HCT116 (cell line): ENCODE data around the gene ITPR1. TPM values are rescaled to one million over a fixed set of nuclear protein-coding genes. Genes with fewer than 3 reads are reported as not detected.

Experiments
- ATAC-seq: fragments of 200-7000 bp; cut with Tn5 transposase; 2 replicates; pipeline ENCODE4 v1.9.1; 2020; ENCODE audit warnings: mild to moderate bottlenecking, moderate library complexity
- BruUV-seq: library from RNA; stranded (reverse); fragments of 400-500 nt; replicated peaks from 2 replicates; lab custom pipeline; 2021; lab: Mats Ljungman, UMichigan
- CTCF ChIA-PET: fragments of 300-600 bp; sonication (Branson Sonifier 250); formaldehyde crosslinking; loops from one replicate; lab custom pipeline; 2021; ENCODE audit warnings: antibody characterized with exemption; lab: Charles Lee
- POLR2A ChIA-PET: fragments of 300-600, 350-600 bp; sonication (Branson Sonifier 250); formaldehyde crosslinking; loops from one replicate; lab custom pipeline; 2021; ENCODE audit warnings: antibody characterized with exemption; lab: Charles Lee
- RAD21 ChIA-PET, 2 experiments: fragments of 300-600 bp; sonication (Branson Sonifier 250); formaldehyde crosslinking; loops; one replicate each; lab custom pipeline; 2023; ENCODE audit warnings: low total read pairs in 2 of 2; ENCODE audit not compliant: uncharacterized antibody in 2 of 2, unreplicated experiment in 2 of 2, low non-redundant PET in 1 of 2; lab: Charles Lee
- DNase-seq: peaks from one replicate; pipeline ENCODE4 v3.0.0-alpha.2; 2010; ENCODE audit warnings: low read depth, low spot score
- H2AFZ ChIP-seq: fragments of 200-600 bp; shearing (Covaris generic), sonication (generic); 2 replicates; pipeline ENCODE4 v1.6.1; 2017; ENCODE audit warnings: low read depth, mixed run types, mixed read lengths, antibody characterized with exemption, low read length; ENCODE audit not compliant: poor library complexity, severe bottlenecking
- H3K27ac ChIP-seq: 2 replicates; pipeline ENCODE4 v1.5.1; 2012; ENCODE audit warnings: low read depth, low read length
- H3K27me3 ChIP-seq: fragments of 200-600 bp; sonication (generic); 2 replicates; pipeline ENCODE4 v1.6.1; 2016; ENCODE audit warnings: mixed run types, low read length, mixed read lengths; ENCODE audit not compliant: insufficient read depth
- H3K36me3 ChIP-seq, 2 experiments: fragments of 200-500 bp in 1 of 2; fragments of 200-600 bp in 1 of 2; sonication (Bioruptor generic) in 1 of 2; sonication (generic) in 1 of 2; 2 replicates each; pipeline versions ENCODE4 v1.5.1 to v1.6.1; 2014 to 2016; ENCODE audit warnings: low read length in 2 of 2, inconsistent platforms in 1 of 2, mixed read lengths in 1 of 2, mixed run types in 1 of 2; ENCODE audit not compliant: insufficient read depth in 2 of 2, control insufficient read depth in 1 of 2
- H3K4me1 ChIP-seq, 2 experiments: fragments of 200-600 bp in 1 of 2; sonication (generic) in 1 of 2; 2 replicates each; pipeline versions ENCODE4 v1.5.1 to v1.6.1; 2012 to 2017; ENCODE audit warnings: low read length in 2 of 2, inconsistent platforms in 1 of 2, mild to moderate bottlenecking in 1 of 2, mixed read lengths in 1 of 2, mixed run types in 1 of 2, moderate library complexity in 1 of 2; ENCODE audit not compliant: insufficient read depth in 2 of 2, control insufficient read depth in 1 of 2
- H3K4me2 ChIP-seq: fragments of 200-600 bp; sonication (generic); 2 replicates; pipeline ENCODE4 v1.6.1; 2017; ENCODE audit warnings: mixed run types, low read length, mixed read lengths
- H3K4me3 ChIP-seq, 2 experiments: fragments of 200-600 bp in 1 of 2; sonication (generic) in 1 of 2; replicated peaks in 1 of 2; 2 replicates each; pipeline ENCODE4 v1.5.1; 2011 to 2016; ENCODE audit warnings: low read length in 2 of 2, control low read depth in 1 of 2, low read depth in 1 of 2, mild to moderate bottlenecking in 1 of 2, mixed read lengths in 1 of 2, mixed run types in 1 of 2
- H3K79me2 ChIP-seq: fragments of 200-600 bp; sonication (generic); 2 replicates; pipeline ENCODE4 v1.6.1; 2017; ENCODE audit warnings: mild to moderate bottlenecking, mixed run types, low read length, moderate library complexity, mixed read lengths; ENCODE audit not compliant: insufficient read depth
- H3K9ac ChIP-seq: fragments of 200-600 bp; sonication (generic); 2 replicates; pipeline ENCODE4 v1.6.1; 2016; ENCODE audit warnings: low read length, mixed read lengths
- H3K9me2 ChIP-seq: fragments of 200-600 bp; sonication (generic), shearing (Covaris generic); 2 replicates; pipeline ENCODE4 v1.6.1; 2017; ENCODE audit warnings: mixed run types, mild to moderate bottlenecking, moderate library complexity; ENCODE audit not compliant: insufficient read depth
- H3K9me3 ChIP-seq, 2 experiments: fragments of 200-500 bp in 1 of 2; fragments of 200-600 bp in 1 of 2; sonication (Bioruptor generic) in 1 of 2; sonication (generic) in 1 of 2; 2 replicates each; pipeline ENCODE4 v1.6.1; 2014 to 2017; ENCODE audit warnings: low read length in 2 of 2, mixed read lengths in 2 of 2, inconsistent platforms in 1 of 2, low read depth in 1 of 2, mild to moderate bottlenecking in 1 of 2, mixed run types in 1 of 2, moderate library complexity in 1 of 2; ENCODE audit not compliant: control insufficient read depth in 1 of 2, insufficient read depth in 1 of 2
- H4K20me1 ChIP-seq: fragments of 200-600 bp; sonication (generic), shearing (Covaris generic); 2 replicates; pipeline ENCODE4 v1.6.1; 2017; ENCODE audit warnings: mixed run types, mild to moderate bottlenecking, moderate library complexity; ENCODE audit not compliant: insufficient read depth
- ATF3 ChIP-seq: IDR thresholded peaks from 2 replicates; pipeline ENCODE4 v1.6.1; 2012
- CBX3 ChIP-seq: IDR thresholded peaks from 2 replicates; pipeline ENCODE4 v1.6.1; 2012; ENCODE audit warnings: low read depth
- CTCF ChIP-seq, 3 experiments: fragments of 200-600 bp in 1 of 3; sonication (generic) in 1 of 3; IDR thresholded peaks in 2 of 3; conservative IDR thresholded peaks in 1 of 3; 2 replicates each; pipeline ENCODE4 v1.5.1; 2012 to 2017; ENCODE audit warnings: low read depth in 2 of 3, low read length in 2 of 3, antibody characterized with exemption in 1 of 3, borderline replicate concordance in 1 of 3, control low read depth in 1 of 3, mild to moderate bottlenecking in 1 of 3, mixed read lengths in 1 of 3, mixed run types in 1 of 3, moderate library complexity in 1 of 3; ENCODE audit not compliant: insufficient read depth in 1 of 3
- EGR1 ChIP-seq: IDR thresholded peaks from 2 replicates; pipeline ENCODE4 v1.6.1; 2012; ENCODE audit warnings: low read depth
- ELF1 ChIP-seq: IDR thresholded peaks from 2 replicates; pipeline ENCODE4 v1.6.1; 2012; ENCODE audit warnings: low read depth, borderline replicate concordance
- EZH2 ChIP-seq: fragments of 200-600 bp; sonication (generic); IDR thresholded peaks from 2 replicates; pipeline ENCODE4 v1.6.1; 2017; ENCODE audit warnings: antibody characterized with exemption, mixed run types
- EZH2phosphoT487 ChIP-seq: fragments of 200-600 bp; IDR thresholded peaks from 2 replicates; pipeline ENCODE4 v1.6.1; 2018; ENCODE audit warnings: antibody characterized with exemption, borderline replicate concordance
- FOSL1 ChIP-seq: IDR thresholded peaks from 2 replicates; pipeline ENCODE4 v1.6.1; 2012; ENCODE audit warnings: low read depth
- JUND ChIP-seq: IDR thresholded peaks from 2 replicates; pipeline ENCODE4 v1.6.1; 2012
- MAX ChIP-seq: IDR thresholded peaks from 2 replicates; pipeline ENCODE4 v1.6.1; 2012
- POLR2A ChIP-seq: IDR thresholded peaks from 2 replicates; pipeline ENCODE4 v1.7.0; 2011; ENCODE audit warnings: borderline replicate concordance; ENCODE audit not compliant: insufficient read depth, insufficient read length; ENCODE audit errors: extremely low read depth
- RAD21 ChIP-seq: IDR thresholded peaks from 2 replicates; pipeline ENCODE4 v1.6.1; 2012; ENCODE audit warnings: low read depth, mild to moderate bottlenecking
- SRF ChIP-seq: IDR thresholded peaks from 2 replicates; pipeline ENCODE4 v1.6.1; 2012; ENCODE audit warnings: low read depth
- TCF7L2 ChIP-seq: IDR thresholded peaks from 2 replicates; pipeline ENCODE4 v1.7.0; 2011; ENCODE audit warnings: borderline replicate concordance, inconsistent platforms; ENCODE audit not compliant: insufficient read depth, insufficient read length; ENCODE audit errors: extremely low read depth
- YY1 ChIP-seq: IDR thresholded peaks from 2 replicates; pipeline ENCODE4 v1.6.1; 2011; ENCODE audit warnings: low read length, low read depth, moderate library complexity, mild to moderate bottlenecking; ENCODE audit not compliant: insufficient replicate concordance; ENCODE audit errors: extremely low read depth
- ZBTB33 ChIP-seq: IDR thresholded peaks from 2 replicates; pipeline ENCODE4 v1.6.1; 2011; ENCODE audit warnings: mild to moderate bottlenecking, low read length, moderate library complexity; ENCODE audit not compliant: insufficient replicate concordance; ENCODE audit errors: extremely low read depth
- intact Hi-C: fragments of 100-400 bp; cut with micrococcal nuclease; formaldehyde crosslinking; loops from 2 replicates; pipeline ENCODE4 v1.10.0; 2022
- total RNA-seq: library from RNA; stranded (reverse); gene quantifications from one replicate; pipeline ENCODE4 v1.2.1, GENCODE V29; 2021; ENCODE audit not compliant: unreplicated experiment

ITPR1 gene
- total RNA-seq, 1 experiment from 2014 or later, result 9.2 TPM

GRCh38 chr3:4821975-4822374, 328.8 kb downstream of the ITPR1 start:
- Histone ChIP-seq H3K4me2 (no peak overlapping the region), H2AFZ (no peak overlapping the region), H3K9me2 (no peaks in the 10 kb centered on the region), H3K9ac (no peak overlapping the region), H3K79me2 (no peaks in the 10 kb centered on the region), H3K4me1 (peaks cover 16 to 36% of the 10 kb centered on the region in 2 experiments), H4K20me1 (no peaks in the 10 kb centered on the region), H3K27ac (no peak overlapping the region), H3K36me3 (no peaks in the 10 kb centered on the region), H3K9me3 (no peaks in the 10 kb centered on the region), H3K27me3 (no peaks in the 10 kb centered on the region), H3K4me3 (no peak overlapping the region)
- POLR2A ChIA-PET, result no interaction called here
- TF ChIP-seq TCF7L2 (no peak), POLR2A (no peak), JUND (no peak), ATF3 (no peak), SRF (no peak), RAD21 (no peak), EZH2phosphoT487 (no peak), YY1 (no peak), EGR1 (no peak), EZH2 (no peak), ZBTB33 (no peak), FOSL1 (no peak), CTCF (IDR thresholded peaks at IDR 0.05 in 2 of 3, conservative IDR thresholded peaks at IDR 0.05 in 1 of 3; ENCODE audit: borderline replicate concordance in 1 of 3, insufficient read depth in 1 of 3, low read depth in 2 of 3, low read length in 2 of 3) (no peak), CBX3 (no peak), MAX (no peak), ELF1 (no peak)
- RAD21 ChIA-PET, result no interaction called here
- ATAC-seq (no peak), DNase-seq (no peak)
- CTCF ChIA-PET, result no interaction called here
- intact Hi-C loops, result no loop called here
- no TSS peak for BruUV-seq
